NCI-H2029 treated with DMSO at 0.1 percent for 48 hours (cell line): Measurements from ENCODE around the gene SERPINE2.

Experiments
- DNase-seq: peaks from one replicate; lab custom pipeline; 2025; lab: John Stamatoyannopoulos, UW

The SERPINE2 gene

DNA sequence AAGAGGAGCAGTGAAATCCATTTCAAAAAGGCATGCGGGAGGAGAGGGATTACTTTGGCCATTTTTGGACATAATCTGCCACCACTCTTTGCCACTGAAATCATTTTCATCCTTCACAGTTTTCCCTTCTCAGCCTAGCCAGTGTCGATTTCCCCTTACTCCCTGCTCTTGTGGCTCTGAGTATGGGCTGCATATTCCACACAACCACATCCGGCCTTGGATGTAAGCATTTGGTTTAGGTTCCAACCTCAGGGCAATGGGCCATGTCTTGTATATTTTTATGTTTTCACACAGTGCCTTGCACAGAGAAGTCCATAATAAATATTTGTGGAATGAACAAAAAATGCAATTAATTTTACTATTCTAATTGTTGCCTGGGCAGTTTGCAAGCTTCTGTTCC is 7.7 kb upstream of the SERPINE2 start:
- no peak for DNase-seq

DNA sequence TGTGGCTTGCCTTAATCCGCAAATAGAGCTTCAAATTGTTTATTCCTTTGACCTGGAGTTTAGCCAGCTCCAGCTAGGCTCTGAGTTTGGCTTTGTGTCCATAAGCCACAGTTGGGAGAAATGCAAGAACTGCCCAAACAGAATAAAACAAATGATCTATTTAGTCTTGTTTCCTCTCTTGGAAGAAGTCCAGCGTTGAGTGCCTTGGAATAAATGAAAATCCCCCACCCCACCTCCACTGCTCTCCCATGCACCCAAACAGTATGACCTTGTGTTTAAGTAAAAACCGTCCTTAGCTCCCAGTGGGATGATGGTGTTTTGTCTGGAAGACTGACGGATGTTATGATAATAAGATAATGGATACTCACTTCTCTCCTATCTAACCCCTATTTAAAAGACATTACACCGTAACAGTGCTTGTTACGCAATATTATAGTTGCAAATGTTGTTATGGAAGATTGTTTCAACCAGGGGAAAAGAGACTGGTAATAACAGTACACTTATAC is 3.2 kb upstream of the SERPINE2 start:
- DNase-seq: no peak

DNA sequence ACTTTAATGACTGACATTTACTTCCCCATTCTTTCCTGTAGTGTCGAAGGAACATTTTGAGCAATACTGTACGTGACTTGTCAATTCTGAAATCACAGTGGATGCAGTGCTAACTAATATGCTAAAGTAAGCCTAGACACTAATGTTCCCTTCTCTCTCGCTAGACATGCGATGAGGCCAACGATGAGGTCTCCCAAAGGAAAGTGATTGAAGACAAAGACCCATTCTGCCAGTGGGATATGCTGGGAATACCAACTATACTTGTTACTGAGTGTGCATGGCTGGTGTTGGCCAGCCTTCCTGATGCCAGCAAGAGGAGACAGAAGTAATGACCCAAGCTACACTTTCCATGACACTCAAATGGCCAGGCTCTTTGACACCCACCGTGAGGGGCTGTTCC is 2.5 kb upstream of the SERPINE2 start:
- no peak for DNase-seq

DNA sequence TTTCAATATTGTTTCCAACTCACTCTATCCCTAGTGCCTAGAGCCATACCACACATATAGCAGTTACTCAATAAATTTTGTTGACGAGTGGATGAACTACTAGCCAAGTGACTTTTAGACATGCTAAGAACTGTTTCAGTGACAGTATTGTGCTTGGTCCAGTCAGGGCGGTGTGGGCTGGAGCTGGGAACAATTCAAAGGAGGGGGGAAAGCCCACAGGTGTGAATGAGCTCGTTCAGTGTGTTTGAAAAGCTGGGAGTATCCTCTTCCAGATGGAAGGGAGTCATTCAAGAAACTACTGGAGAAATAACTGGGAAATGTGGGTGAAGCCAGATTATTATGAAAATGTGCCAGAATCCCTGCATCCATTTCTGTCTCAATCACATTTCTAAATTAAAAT is 1.7 kb upstream of the SERPINE2 start:
- DNase-seq: no peak

DNA sequence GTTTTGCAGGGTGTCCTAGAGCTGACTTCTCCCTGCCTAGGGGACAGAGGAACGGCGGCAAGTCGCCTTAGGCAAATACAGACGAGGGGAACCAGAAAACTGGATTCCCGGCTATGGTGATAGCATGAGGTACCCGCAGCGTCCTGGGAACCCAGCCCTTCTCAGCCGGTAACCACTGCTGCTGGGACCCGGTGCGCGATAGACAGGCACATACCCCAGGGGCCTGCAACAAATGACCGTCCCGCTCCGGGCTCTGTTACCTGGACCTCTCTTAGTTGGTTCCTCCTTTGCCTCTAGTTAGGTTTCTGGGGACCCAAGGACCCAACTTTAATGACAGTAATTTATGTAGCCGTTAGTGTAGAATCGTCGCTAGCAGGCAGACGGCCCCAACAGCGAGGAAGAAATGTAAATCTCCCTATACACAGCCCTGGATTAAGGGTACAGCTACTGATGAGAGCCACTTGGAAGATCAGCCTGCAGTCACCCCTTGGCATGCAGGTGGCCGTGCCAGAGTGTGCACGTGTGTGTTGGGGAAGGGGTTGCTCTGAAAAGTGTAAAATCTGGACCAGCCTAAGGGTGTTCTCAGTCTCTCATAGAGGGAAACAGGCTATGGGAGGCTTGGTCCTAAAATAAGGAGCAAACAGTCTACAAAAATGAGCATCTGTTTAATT is 819 bp upstream of the SERPINE2 start:
- no peak for DNase-seq

DNA sequence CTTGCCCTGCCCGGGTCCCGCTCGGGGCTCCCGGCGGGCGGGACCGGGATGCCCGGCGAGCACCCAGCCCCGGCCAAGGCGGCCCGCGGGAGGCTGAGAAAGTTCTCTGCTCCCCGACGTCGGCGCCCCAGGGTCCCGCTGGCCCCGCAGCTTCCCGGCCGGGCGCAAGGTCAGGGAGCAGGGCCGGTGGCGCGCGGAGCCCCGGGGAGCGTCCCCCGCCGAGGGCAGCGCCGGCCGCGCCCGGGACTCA is 331 bp downstream of the SERPINE2 start:
- no peak for DNase-seq

DNA sequence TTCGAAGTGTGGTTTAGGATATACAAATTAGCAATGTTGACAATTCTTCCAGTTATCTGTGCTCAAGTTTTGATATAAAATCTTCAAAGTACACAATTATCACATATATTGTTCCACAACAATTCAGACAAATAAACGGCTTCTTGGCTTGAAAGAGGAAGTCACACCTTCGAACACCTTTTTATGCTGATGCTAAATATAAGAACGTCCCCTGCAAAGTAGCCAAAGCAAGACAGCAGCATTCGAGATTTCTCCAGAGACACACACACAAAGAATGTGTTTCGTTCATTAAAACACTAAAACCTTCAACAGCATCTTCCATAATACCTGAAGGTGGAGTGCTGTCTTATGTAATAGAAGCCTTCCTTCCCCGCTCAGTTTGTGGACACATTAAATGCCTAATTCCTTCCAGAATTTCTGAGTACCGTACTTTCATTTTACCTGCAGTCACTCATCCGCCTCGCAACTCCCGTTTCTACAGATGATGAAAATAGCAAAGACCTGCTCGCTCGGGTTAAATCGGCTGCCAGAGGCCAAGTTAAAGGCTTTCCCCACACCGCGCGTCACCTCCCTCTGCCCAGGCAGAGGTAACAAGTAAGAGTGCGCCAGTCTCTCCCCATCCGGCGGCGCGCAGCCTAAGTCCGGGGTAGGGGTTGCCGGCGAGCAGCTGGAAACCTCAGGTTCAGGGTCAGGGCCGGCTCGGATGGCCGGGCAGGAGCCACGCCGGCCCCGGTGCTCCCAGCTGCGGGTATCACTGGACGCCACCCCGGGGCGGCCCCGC is 847 bp downstream of the SERPINE2 start:
- DNase-seq: no peak

DNA sequence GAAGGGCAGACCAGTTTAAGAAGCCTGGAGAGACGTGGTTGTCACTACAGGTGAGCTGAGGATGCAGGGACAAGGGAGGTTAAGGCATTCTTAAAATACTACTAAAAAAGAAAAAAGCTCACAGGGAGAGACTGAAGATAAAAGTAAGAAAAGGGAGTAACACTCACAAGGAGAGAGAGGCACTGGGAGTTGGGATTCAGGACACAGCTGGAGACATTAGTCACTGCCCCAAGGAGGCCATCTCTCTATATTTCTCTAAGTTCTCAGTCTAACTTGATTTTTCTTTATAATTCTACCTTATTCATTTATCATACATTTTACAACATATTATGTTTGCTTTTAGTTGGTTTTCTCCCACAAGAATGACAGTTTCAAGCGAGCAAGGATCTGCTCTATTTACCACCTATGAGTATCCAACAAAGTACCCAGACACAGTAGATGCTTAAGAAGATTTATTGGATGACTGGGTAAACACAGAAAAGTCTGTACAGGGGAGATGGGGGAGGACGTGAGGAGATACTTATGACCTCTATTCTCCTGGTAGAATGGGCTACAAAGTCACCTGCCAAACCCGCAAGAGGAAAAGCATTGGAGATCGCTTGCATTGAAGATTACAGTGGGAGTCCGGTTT is 2.2 kb downstream of the SERPINE2 start:
- DNase-seq: no peak

DNA sequence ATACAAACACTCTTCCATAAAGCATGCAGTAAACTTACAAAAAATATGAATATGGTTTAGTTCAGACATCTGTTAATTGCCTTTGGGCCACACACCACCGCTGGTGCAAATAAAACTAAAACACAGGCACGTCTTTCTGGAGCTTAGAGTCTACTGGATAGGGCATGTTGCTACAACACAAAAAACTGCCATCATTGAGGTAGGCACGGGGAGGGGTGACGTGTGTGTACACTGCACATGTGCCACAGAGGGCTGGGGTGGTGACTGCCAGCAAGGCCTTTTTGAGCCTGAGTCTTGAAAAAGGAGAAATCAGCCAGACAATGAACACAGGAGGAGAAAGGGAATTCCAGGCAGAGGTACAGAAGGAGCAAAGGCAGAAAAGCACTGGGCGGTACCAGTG is 5.1 kb downstream of the SERPINE2 start:
- DNase-seq: no peak

DNA sequence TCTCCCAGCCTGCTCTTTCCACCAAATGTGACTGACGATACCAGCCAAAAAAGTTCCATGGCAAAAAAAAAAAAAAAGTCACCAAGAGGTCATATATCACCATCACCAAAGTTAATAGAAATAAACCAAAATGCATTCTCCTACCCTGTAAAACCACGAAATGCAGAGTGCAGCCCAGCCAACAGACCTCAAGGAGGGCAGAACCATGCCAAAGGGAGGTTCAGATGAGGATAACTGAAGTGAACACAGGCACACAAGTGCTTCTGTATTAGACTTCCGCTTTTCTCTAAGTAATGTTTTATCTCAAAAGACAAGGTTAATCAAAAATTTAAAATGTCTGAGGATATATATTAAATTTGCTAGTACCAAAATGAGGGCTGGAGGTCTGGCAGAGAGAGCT is 5.5 kb downstream of the SERPINE2 start:
- DNase-seq: no peak

DNA sequence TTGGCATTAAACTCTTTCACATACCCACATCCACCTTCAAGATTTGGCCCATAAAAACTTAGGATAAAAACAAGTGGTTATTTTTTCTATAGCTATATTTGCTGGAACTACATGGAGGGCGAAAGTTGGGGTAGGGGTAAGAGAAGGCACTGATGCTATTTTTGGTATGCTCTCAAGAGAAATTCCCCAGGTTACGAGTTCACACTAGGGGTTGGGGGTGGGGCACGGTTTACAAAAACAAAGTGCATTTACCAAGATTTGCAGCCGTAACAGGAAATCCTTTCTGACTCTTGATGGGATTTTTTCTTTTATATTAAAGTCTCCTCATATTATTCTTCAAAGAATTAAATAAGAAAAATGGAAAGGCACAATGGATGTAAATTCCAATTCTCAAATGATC is 6.8 kb downstream of the SERPINE2 start:
- no peak for DNase-seq

DNA sequence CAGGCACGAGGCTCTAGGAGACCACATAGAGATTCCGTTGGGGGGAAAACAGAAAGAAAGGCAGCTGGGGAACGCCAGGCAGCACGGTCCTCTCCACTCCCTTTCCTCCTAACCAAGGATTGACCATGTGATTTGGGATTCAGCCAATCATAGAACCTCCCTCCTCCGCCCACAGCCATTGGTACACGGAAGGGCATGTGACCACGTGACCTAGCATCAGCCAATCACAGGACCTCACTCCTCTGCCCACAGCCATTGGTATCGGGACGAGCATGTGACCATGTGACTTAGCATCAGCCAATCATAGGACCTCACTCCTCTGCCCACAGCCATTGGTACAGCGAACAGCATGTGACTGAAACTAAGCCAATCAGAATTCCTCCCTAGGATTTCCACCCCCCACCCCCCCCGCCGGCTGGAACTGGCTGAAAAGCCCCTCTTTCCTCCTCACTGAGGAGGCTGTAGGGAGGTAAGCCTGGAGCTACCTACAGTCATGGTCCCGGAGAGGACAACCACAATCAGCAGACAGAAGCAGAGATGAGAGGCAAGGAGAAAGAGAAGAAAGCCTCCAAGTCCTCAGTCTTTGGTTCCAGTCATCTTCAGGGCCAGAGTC is 7.6 kb downstream of the SERPINE2 start:
- no peak for DNase-seq

DNA sequence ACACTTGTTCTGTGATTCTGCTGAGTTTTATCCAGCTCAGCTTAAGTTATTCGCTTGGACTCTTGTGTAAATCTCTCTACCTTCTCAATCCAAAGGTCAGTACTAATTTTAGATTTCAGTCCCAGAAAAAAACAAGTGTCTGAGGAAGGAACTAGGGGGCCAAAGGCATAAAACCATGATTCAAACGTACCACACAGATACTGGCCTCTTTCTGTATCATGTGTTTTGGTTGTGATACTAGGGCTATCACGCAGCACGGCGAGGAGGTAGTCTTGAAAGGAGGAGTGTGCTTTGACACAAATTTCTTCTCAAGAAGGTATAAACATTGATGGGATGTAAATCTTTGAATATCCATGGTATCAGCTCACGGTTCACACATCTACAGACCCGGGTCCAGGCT is 8.3 kb downstream of the SERPINE2 start:
- DNase-seq: no peak

DNA sequence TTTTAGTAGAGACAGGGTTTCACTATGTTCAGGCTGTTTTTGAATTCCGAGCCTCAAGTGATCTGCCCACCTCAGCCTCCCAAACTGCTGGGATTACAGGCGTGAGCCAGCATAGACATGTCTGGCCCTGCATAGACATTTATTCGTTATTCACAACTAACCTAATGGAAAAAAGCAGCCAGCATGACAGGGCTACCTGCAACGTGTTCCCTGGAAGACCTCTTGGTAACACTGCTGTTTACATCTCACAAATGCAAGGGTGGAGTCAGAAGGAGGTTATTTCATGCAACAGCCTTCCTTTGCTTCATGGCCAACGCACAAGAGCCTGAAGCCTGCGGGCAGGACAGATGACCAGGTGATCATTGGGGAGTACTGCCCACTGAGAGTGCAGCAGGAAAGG is 9.2 kb downstream of the SERPINE2 start:
- DNase-seq: no peak

DNA sequence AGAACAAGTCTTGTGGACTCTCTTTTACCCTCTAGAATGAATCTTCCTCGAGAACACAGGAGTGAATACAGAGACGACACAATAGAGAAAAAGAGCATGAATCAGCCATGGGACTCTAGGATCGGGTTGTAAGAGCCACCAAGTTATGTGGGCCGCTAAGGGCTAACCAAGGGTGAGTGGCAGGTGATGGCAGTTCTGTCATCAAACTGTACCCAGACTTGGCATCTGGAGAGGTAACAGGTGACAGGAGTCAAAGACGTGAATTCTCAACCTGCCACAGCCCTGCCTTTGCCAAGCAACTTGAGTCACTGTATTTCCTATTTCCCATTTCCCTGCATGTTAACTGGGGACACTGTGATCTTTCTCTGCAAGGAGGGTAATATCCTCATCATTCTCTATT is 11.2 kb downstream of the SERPINE2 start:
- no peak for DNase-seq

DNA sequence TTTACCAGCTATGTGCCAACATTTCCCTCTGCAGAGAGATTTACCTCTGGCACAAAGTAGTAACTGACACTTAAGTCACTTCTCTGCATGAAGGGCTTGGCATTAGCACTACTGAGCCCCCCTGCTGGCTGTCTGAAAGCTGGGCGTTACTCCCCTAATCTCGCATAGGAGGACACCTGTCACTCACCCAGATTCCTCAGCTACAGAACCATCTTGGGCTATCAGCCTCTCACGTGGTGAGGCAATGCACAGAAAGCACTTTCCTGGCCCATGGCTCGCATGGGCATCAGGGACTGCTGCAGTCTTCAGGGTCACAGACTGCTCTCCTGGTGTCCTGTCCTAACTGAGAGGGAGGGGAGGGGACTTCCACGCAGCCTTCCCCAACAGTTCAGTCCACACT is 12.0 kb downstream of the SERPINE2 start:
- DNase-seq: no peak

DNA sequence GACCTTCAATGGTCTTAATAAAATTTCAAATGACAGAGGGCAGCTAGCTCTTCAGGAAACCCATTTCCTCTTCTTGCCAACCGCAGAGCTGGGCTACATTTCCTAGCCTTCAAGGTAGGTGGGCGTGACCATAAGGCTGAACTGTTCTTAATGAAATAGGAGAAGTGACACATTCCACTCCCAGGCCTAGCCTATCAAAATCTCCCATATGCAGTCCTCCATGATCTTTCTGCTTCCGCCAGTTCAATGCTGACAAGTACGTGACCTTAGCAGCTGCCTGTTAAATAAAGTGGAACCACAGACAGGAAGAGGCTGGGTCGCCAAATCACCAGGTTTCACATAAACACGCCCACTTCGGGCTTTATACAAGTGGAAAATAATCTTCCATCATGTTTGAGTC is 13.2 kb downstream of the SERPINE2 start:
- no peak for DNase-seq

DNA sequence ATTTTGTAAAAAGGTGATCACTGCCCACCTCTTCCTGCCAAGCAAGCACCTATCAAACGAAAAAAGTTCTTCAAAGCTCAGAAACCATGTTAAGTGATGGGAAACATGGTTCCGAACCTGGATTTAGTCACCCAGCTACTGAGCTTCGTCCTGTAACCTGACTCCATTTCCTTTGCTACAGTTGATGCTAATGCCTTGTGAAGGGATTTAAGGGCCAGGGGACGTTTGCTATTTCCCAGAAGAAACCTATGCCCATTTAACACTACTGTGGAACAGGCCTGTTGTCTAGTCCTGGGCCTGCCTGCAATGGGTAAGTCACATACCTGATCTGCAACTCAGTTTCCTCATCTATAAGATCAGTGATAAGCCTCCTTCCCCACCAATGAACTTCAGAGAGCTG is 14.8 kb downstream of the SERPINE2 start:
- DNase-seq: no peak

DNA sequence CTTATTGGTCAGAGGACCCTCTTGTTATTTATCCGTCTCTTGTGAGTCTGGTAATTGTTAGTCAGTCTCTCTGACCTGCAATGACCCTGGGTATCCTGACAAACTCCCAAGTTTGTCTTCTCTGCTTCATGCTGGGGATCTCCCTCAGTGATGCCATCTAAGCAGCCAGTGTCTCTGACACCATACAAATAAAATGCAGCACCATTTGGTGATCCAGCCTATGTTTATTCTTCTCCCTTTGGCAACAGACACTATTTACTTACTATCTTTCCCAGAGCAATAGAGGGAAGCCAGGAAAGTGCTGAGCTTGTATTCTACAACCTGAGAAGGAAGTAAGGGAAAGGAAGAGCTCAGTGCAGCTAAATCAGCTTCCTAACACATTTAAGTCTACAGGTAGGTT is 15.9 kb downstream of the SERPINE2 start:
- peak; percentile 24 for DNase-seq

DNA sequence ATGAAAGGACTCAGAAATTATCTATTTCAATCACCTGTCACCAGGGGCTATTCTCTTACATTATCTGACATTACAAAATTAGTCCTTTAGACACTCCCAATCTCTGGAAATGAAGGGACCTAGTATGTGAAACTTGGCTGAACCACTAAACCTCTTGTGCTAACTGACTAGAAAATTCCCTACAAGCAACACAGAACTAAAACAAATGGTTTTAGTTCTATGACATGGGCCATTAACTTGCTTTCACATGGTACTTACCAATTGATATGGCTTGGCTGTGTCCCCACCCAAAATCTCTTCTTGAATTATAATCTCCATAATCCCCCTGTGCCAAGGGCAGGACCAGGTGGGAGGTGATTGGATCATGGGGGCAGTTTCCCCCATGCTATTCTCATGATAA is 16.6 kb downstream of the SERPINE2 start:
- no peak for DNase-seq

DNA sequence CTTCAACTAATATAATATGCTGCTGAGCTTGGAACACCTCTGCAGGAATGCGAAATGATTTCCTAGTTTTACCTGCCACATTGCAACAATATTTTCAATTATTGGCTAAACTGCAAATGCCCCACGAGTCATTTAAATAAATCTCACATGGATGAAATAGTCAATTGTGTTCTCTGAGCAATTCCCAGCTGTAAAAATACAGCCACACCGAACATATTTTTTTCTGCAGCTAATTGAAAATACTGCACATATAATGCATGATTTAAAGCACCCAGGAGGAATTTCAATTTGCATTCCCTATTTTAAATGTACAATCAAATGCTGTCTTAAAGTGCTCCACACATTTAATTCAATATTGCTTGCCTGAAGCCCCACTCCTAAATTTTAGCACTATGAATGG is 18.6 kb downstream of the SERPINE2 start:
- DNase-seq: no peak

DNA sequence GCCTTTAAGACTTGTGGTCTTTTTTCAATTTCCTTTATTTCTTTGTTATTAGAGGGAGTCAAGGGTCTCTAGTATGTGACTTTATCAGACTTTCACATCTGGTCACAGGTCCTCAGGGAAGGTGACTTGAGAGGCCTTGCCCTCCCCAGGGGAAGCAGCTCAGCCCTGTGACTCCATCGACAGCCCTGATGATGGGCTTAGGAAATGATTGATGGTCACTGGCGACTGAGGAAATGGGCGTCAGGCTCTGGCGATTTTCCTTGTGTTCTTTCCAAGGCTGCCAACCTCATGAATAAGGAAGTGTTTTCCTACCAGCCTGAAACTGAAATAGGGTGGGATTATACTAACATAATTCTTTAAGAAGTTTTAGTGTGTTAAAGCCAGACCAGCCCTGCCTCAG is 21.1 kb downstream of the SERPINE2 start:
- DNase-seq: no peak

DNA sequence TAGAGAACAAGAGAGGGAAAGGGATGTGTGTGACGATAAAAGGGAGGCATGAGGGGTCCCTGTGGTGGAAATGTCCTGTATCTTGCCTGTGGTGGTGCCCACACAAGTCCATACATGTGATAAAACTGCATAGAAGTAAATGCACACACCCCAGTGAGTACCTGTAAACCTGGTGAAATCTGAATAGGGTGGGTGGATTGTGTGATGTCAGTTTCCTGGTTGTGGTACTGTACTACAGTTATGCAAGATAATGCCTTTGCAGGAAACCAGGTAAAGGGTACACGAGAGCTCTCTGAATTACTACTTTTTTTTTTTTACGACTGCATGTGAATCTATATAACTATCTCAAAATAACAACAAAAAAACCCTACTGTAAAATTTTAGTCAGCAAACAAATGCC is 22.1 kb downstream of the SERPINE2 start:
- no peak for DNase-seq
